Parathyroid adenoma (tissue), 2 donors: ENCODE measurements around the gene TTC8.

Experiments used
- H2AFZ ChIP-seq: fragments of 300-600 bp; sonication (generic); one replicate; pipeline ENCODE4 v1.7.0; 2017; ENCODE audit warnings: antibody characterized with exemption, mild to moderate bottlenecking
- H3K27ac ChIP-seq: fragments of 300-600 bp; sonication (generic); one replicate; pipeline ENCODE4 v1.7.0; 2017
- H3K27me3 ChIP-seq: fragments of 300-600 bp; sonication (generic); one replicate; pipeline ENCODE4 v1.7.0; 2017; ENCODE audit warnings: low read length; ENCODE audit not compliant: control insufficient read depth, insufficient read depth
- H3K36me3 ChIP-seq: fragments of 300-600 bp; sonication (generic); one replicate; pipeline ENCODE4 v1.7.0; 2017; ENCODE audit warnings: low read length; ENCODE audit not compliant: control insufficient read depth, insufficient read depth
- H3K4me1 ChIP-seq: fragments of 300-600 bp; sonication (generic); one replicate; pipeline ENCODE4 v1.7.0; 2017; ENCODE audit warnings: control low read depth
- H3K4me2 ChIP-seq: fragments of 300-600 bp; sonication (generic); one replicate; pipeline ENCODE4 v1.7.0; 2017; ENCODE audit warnings: low read length
- H3K4me3 ChIP-seq: fragments of 300-600 bp; sonication (generic); one replicate; pipeline ENCODE4 v1.7.0; 2017; ENCODE audit warnings: low read depth, low read length
- H3K79me2 ChIP-seq: fragments of 300-600 bp; sonication (generic); one replicate; pipeline ENCODE4 v1.7.0; 2017; ENCODE audit warnings: control low read depth
- H3K9ac ChIP-seq: fragments of 300-600 bp; sonication (generic); one replicate; pipeline ENCODE4 v1.7.0; 2017; ENCODE audit warnings: mild to moderate bottlenecking
- H3K9me3 ChIP-seq: fragments of 300-600 bp; sonication (generic); one replicate; pipeline ENCODE4 v1.7.0; 2017; ENCODE audit warnings: low read length; ENCODE audit not compliant: control insufficient read depth
- CTCF ChIP-seq: fragments of 300-600 bp; sonication (generic); IDR thresholded peaks from one replicate; pipeline ENCODE4 v1.7.0; 2017; ENCODE audit warnings: antibody characterized with exemption, mild to moderate bottlenecking
- donor health status: primary hyperparathyroidism.

The TTC8 gene

GRCh38 chr14:88837495-88837894, 13.0 kb downstream of the TTC8 start:
- Histone ChIP-seq H3K27ac (no peak overlapping the region), H3K27me3 (no peaks in the 10 kb centered on the region), H3K4me2 (no peak overlapping the region), H3K9me3 (no peaks in the 10 kb centered on the region), H3K36me3 (no peaks in the 10 kb centered on the region), H3K9ac (no peak overlapping the region), H3K79me2 (no peaks in the 10 kb centered on the region), H2AFZ (no peak overlapping the region), H3K4me3 (no peak overlapping the region), H3K4me1 (peaks cover 12% of the 10 kb centered on the region)
- TF ChIP-seq CTCF: no peak

GRCh38 chr14:88838015-88838414, 13.6 kb downstream of the TTC8 start:
- Histone ChIP-seq H3K9me3 (no peaks in the 10 kb centered on the region), H3K36me3 (no peaks in the 10 kb centered on the region), H2AFZ (no peak overlapping the region), H3K4me1 (peaks cover 12% of the 10 kb centered on the region), H3K27ac (no peak overlapping the region), H3K9ac (no peak overlapping the region), H3K4me2 (no peak overlapping the region), H3K4me3 (no peak overlapping the region), H3K79me2 (no peaks in the 10 kb centered on the region), H3K27me3 (no peaks in the 10 kb centered on the region)
- TF ChIP-seq CTCF: no peak

GRCh38 chr14:88840926-88841325, 16.5 kb downstream of the TTC8 start:
- Histone ChIP-seq H3K36me3 (no peaks in the 10 kb centered on the region), H3K27me3 (no peaks in the 10 kb centered on the region), H3K79me2 (no peaks in the 10 kb centered on the region), H3K9me3 (no peaks in the 10 kb centered on the region), H3K4me3 (no peak overlapping the region), H3K4me2 (no peak overlapping the region), H3K27ac (no peak overlapping the region), H2AFZ (no peak overlapping the region), H3K4me1 (no peaks in the 10 kb centered on the region), H3K9ac (no peak overlapping the region)
- TF ChIP-seq CTCF: no peak

- no peak for TF ChIP-seq CTCF
- H2AFZ ChIP-seq: no peak overlapping the region
- H3K36me3 ChIP-seq: no peaks in the 10 kb centered on the region
- H3K79me2 ChIP-seq: no peaks in the 10 kb centered on the region
- H3K4me2 ChIP-seq: no peak overlapping the region
- H3K27ac ChIP-seq: no peak overlapping the region
- H3K4me1 ChIP-seq: no peaks in the 10 kb centered on the region
- H3K4me3 ChIP-seq: no peak overlapping the region
- no peaks in the 10 kb centered on the region for H3K27me3 ChIP-seq
- H3K9me3 ChIP-seq: no peaks in the 10 kb centered on the region
- no peak overlapping the region for H3K9ac ChIP-seq
Measured at GRCh38 chr14:88841741-88842140, 17.3 kb downstream of the TTC8 start.

- Histone ChIP-seq H3K4me1 (no peaks in the 10 kb centered on the region), H3K4me3 (no peak overlapping the region), H3K27me3 (no peaks in the 10 kb centered on the region), H3K27ac (no peak overlapping the region), H3K4me2 (no peak overlapping the region), H3K36me3 (no peaks in the 10 kb centered on the region), H3K9me3 (no peaks in the 10 kb centered on the region), H3K79me2 (no peaks in the 10 kb centered on the region), H2AFZ (no peak overlapping the region), H3K9ac (no peak overlapping the region)
- TF ChIP-seq CTCF: no peak
Measured at GRCh38 chr14:88842414-88842813, 18.0 kb downstream of the TTC8 start.
